ENCODE data around the gene CATSPERD. TPM values are rescaled to one million over a fixed set of nuclear protein-coding genes. Genes with fewer than 3 reads are reported as not detected.
A peak's percentile ranks its signal among the peaks of the same experiment; 100 is the strongest.
"Not testable (repeated sequence)": the region's sequence is repeated elsewhere in the genome, so short reads cannot be mapped to it uniquely, and the experiment has no call there.

Gene CATSPERD
- total and polyA plus RNA-seq, 7 donors: not detected

DNA sequence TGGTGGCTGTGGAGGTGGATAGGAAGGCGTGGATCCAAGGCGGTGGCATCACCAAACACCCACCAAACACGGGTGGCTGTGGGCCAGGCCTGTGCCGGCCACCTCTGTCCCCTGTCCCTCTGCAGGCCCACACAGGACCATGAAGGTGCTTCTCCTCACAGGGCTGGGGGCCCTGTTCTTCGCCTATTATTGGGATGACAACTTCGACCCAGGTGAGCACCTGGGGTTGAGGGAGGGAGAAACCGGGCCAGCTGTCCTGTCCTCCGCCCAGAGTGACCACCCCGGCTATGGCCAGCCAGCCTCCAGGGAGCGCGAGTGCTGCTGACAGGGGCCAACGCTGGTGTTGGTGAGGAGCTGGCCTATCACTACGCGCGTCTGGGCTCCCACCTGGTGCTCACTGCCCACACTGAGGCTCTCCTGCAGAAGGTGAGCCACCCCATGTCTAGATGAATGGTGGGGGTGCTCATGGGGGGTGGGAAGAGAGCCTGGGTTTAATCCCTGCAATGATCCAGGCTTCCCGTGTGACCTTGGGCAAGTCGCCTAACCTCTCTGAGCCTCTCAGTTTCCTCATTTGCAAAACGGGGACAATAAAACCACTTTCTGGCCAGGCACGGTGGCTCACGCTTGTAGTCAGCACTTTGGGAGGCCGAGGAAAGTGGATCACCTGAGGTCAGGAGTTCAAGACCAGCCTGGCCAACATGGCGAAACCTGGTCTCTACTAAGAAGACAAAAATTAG, 35.6 kb upstream of the CATSPERD start:
- ATAC-seq (no peak), DNase-seq (no peak)
- no peak overlapping the region for H3K27ac ChIP-seq
- no peaks in the 10 kb centered on the region for H3K36me3 ChIP-seq (ENCODE audit: insufficient read depth in 1 of 2, low read depth in 1 of 2)
- TF ChIP-seq, protein P1, sequence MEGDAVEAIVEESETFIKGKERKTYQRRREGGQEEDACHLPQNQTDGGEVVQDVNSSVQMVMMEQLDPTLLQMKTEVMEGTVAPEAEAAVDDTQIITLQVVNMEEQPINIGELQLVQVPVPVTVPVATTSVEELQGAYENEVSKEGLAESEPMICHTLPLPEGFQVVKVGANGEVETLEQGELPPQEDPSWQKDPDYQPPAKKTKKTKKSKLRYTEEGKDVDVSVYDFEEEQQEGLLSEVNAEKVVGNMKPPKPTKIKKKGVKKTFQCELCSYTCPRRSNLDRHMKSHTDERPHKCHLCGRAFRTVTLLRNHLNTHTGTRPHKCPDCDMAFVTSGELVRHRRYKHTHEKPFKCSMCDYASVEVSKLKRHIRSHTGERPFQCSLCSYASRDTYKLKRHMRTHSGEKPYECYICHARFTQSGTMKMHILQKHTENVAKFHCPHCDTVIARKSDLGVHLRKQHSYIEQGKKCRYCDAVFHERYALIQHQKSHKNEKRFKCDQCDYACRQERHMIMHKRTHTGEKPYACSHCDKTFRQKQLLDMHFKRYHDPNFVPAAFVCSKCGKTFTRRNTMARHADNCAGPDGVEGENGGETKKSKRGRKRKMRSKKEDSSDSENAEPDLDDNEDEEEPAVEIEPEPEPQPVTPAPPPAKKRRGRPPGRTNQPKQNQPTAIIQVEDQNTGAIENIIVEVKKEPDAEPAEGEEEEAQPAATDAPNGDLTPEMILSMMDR (IDR thresholded peaks at IDR 0.05): no peak
- peaks cover 8% of the 10 kb centered on the region for H3K4me1 ChIP-seq
- 85 to 89% (median 89%) methylated on average over 20 to 22 of the region's 22 CpGs for WGBS, 3 donors
- no peaks in the 10 kb centered on the region for H3K9me3 ChIP-seq
- no peaks in the 10 kb centered on the region for H3K27me3 ChIP-seq (ENCODE audit: insufficient read depth in 3 of 3, low read length in 2 of 3)
- H3K4me3 ChIP-seq: no peak overlapping the region
- intact Hi-C loops (cut with DNase I): loop anchor here in 1 of 2 donors (10.0 kb wide), 2 partner anchors 60 to 690 kb away; partner anchors contain the start of genes ALKBH7, PSPN, SAFB and SAFB2

DNA sequence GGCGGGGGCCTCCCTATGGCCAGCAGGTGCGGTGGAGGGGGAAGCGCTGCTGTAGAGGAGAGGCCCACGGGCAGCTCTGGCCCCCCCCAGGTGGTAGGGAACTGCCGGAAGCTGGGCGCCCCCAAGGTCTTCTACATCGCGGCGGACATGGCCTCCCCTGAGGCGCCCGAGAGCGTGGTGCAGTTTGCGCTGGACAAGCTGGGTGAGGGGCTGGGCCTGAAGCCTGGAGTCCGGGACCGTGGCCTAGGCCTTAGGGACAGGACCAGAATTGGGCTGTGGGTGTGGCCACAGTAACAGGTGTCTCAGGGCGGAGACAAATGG, 34.2 kb upstream of the CATSPERD start:
- Histone ChIP-seq H3K4me1 (peaks cover 5% of the 10 kb centered on the region), H3K27ac (peak overlapping the region; percentile 91), H3K27me3 (ENCODE audit: insufficient read depth in 3 of 3, low read length in 2 of 3) (no peaks in the 10 kb centered on the region), H3K4me3 (peak overlapping the region; percentile 76), H3K9me3 (no peaks in the 10 kb centered on the region), H3K36me3 (ENCODE audit: insufficient read depth in 1 of 2, low read depth in 1 of 2) (no peaks in the 10 kb centered on the region)
- DNase-seq (no peak), ATAC-seq (peak in 2 of 4 donors; percentile 46 to 48)
- TF ChIP-seq, protein P1 (IDR thresholded peaks at IDR 0.05): no peak
- WGBS, 3 donors: 28 to 39% (median 33%) methylated on average over 16 of the region's 16 CpGs
- intact Hi-C loops (cut with DNase I): loop anchor here in 1 of 2 donors (10.0 kb wide), 2 partner anchors 61 to 689 kb away; partner anchors contain the start of genes ALKBH7, PSPN, SAFB and SAFB2

- intact Hi-C loops (cut with DNase I): loop anchor here in 1 of 2 donors (10.0 kb wide), 2 partner anchors 62 to 688 kb away; partner anchors contain the start of genes ALKBH7, PSPN, SAFB and SAFB2
- Histone ChIP-seq H3K4me1 (peaks cover 10% of the 10 kb centered on the region), H3K4me3 (peak overlapping the region; percentile 76), H3K27ac (peak overlapping the region; percentile 91), H3K36me3 (ENCODE audit: insufficient read depth in 1 of 2, low read depth in 1 of 2) (peaks cover 2 to 3% of the 10 kb centered on the region in 2 donors), H3K9me3 (no peaks in the 10 kb centered on the region), H3K27me3 (ENCODE audit: insufficient read depth in 3 of 3, low read length in 2 of 3) (no peaks in the 10 kb centered on the region)
- TF ChIP-seq, protein P1 (IDR thresholded peaks at IDR 0.05): peak; percentile 71
- ATAC-seq (peak; percentile 81 to 86 (median 84)), DNase-seq (peak; percentile 99)
- 1% methylated on average over 44 to 59 of the region's 59 CpGs for WGBS, 3 donors
Observed at GRCh38 chr19:5686647-5687359, 33.6 kb upstream of the CATSPERD start.

- 47 to 65% (median 54%) methylated on average over 54 to 76 of the region's 76 CpGs for WGBS, 3 donors
- DNase-seq: peak in 1 of 2 donors; percentile 48
- intact Hi-C loops (cut with DNase I): loop anchor here in 1 of 2 donors (10.0 kb wide), 2 partner anchors 63 to 687 kb away; partner anchors contain the start of genes ALKBH7, PSPN, SAFB and SAFB2
Observed at GRCh38 chr19:5687360-5688198, 32.9 kb upstream of the CATSPERD start.

DNA sequence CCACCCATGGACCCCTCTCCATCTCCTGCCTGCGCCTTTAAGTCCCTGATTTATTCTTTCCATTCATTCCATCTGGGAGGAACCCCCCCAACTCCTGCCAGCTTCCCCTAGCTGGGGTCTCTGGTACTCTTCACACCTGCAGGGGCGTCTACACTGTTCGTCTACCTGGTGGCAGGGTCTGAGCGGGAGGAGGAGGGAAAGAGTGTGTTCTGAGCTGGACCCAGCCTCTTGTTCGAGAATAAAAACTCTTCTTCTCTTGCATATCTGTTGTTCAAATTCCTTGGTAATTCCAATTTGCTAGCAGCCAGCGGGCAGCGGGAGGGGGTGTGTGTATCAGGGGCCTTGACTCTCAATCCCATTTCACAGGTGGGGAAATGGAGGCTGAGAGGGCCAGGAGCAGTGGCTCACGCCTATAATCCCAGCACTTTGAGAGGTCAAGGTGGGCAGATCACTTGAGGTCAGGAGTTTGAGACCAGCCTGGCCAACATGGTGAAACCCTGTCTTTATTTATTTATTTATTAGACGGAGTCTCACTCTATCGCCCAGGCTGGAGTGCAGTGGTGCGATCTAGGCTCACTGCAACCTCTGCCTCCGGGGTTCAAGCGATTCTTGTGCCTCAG, 32.1 kb upstream of the CATSPERD start:
- intact Hi-C loops (cut with DNase I): loop anchor here in 1 of 2 donors (10.0 kb wide), 2 partner anchors 64 to 686 kb away; partner anchors contain the start of genes ALKBH7, PSPN, SAFB and SAFB2
- not testable (repeated sequence) for H3K27ac ChIP-seq; H3K27me3 ChIP-seq (ENCODE audit: insufficient read depth in 3 of 3, low read length in 2 of 3); ATAC-seq; H3K4me3 ChIP-seq; H3K9me3 ChIP-seq; DNase-seq
- Histone ChIP-seq H3K4me1 (peaks cover 15% of the 10 kb centered on the region), H3K36me3 (ENCODE audit: insufficient read depth in 1 of 2, low read depth in 1 of 2) (peaks cover 2 to 19% of the 10 kb centered on the region in 2 donors)
- 92 to 94% (median 93%) methylated on average over 13 of the region's 13 CpGs for WGBS, 3 donors

More at GRCh38 chr19:5687360-5688198, 32.9 kb upstream of the CATSPERD start:
- H3K4me3 ChIP-seq: peak overlapping the region; percentile 76
- ATAC-seq: no peak
- H3K36me3 ChIP-seq (ENCODE audit: insufficient read depth in 1 of 2, low read depth in 1 of 2): peaks cover 2 to 11% of the 10 kb centered on the region in 2 donors
- peaks cover 15% of the 10 kb centered on the region for H3K4me1 ChIP-seq
- TF ChIP-seq, protein P1 (IDR thresholded peaks at IDR 0.05): no peak
- H3K9me3 ChIP-seq: no peaks in the 10 kb centered on the region
- H3K27ac ChIP-seq: peak overlapping the region; percentile 91
- H3K27me3 ChIP-seq (ENCODE audit: insufficient read depth in 3 of 3, low read length in 2 of 3): no peaks in the 10 kb centered on the region
